ENCODE measurements around the gene HSPA12A.

- TF ChIP-seq GATA2 (IDR thresholded peaks at IDR 0.05; ENCODE audit: low read depth, low read length) (no peak), GATA3 (IDR thresholded peaks at IDR 0.05; ENCODE audit: low read depth, low read length) (no peak)
These were observed 34.6 kb upstream of the HSPA12A start for GRCh38 chr10:116777006-116777405.

All from SH-SY5Y (cell line).